DND-41 (cell line): ENCODE data around the gene TTN.

Experiments
- ATAC-seq: fragments of 200-7000 bp; cut with Tn5 transposase; 3 replicates; pipeline ENCODE4 v1.9.1; 2021; ENCODE audit warnings: low read depth; ENCODE audit not compliant: insufficient read depth
- DNase-seq: peaks from one replicate; pipeline ENCODE4 v3.0.0-alpha.2; 2020
- H2AFZ ChIP-seq: 2 replicates; pipeline ENCODE4 v1.6.0; 2012; ENCODE audit warnings: low read depth, low read length
- H3K27ac ChIP-seq: 2 replicates; pipeline ENCODE4 v1.5.1; 2012; ENCODE audit warnings: low read length, inconsistent platforms
- H3K27me3 ChIP-seq: fragments of 200-600 bp; sonication (generic); 2 replicates; pipeline ENCODE4 v1.6.0; 2012; ENCODE audit warnings: low read length, mild to moderate bottlenecking, inconsistent platforms; ENCODE audit not compliant: insufficient read depth, poor library complexity
- H3K36me3 ChIP-seq: 2 replicates; pipeline ENCODE4 v1.5.1; 2012; ENCODE audit warnings: low read length, inconsistent platforms; ENCODE audit not compliant: insufficient read depth
- H3K4me1 ChIP-seq: 2 replicates; pipeline ENCODE4 v1.5.1; 2012; ENCODE audit warnings: mild to moderate bottlenecking, low read length; ENCODE audit not compliant: insufficient read depth
- H3K4me2 ChIP-seq: 2 replicates; pipeline ENCODE4 v1.6.0; 2012; ENCODE audit warnings: mild to moderate bottlenecking, moderate library complexity, low read length, inconsistent platforms; ENCODE audit not compliant: insufficient read depth
- H3K4me3 ChIP-seq, 2 experiments: fragments of 200-600 bp in 1 of 2; shearing (Covaris generic) in 1 of 2; 2 replicates each; pipeline ENCODE4 v1.5.1; 2012 to 2016; ENCODE audit warnings: inconsistent platforms in 2 of 2, low read length in 2 of 2, mild to moderate bottlenecking in 2 of 2, low read depth in 1 of 2, moderate library complexity in 1 of 2
- H3K79me2 ChIP-seq: 2 replicates; pipeline ENCODE4 v1.6.0; 2012; ENCODE audit warnings: low read length, inconsistent platforms; ENCODE audit not compliant: insufficient read depth
- H3K9ac ChIP-seq: 2 replicates; pipeline ENCODE4 v1.6.0; 2012; ENCODE audit warnings: low read depth, mild to moderate bottlenecking, inconsistent platforms, low read length, moderate library complexity
- H3K9me3 ChIP-seq: 2 replicates; pipeline ENCODE4 v1.5.1; 2012; ENCODE audit warnings: low read length, moderate library complexity, mild to moderate bottlenecking, inconsistent platforms; ENCODE audit not compliant: insufficient read depth, severe bottlenecking
- H4K20me1 ChIP-seq: 2 replicates; pipeline ENCODE4 v1.6.0; 2012; ENCODE audit warnings: low read length; ENCODE audit not compliant: insufficient read depth
- CTCF ChIP-seq: IDR thresholded peaks from 2 replicates; pipeline ENCODE4 v1.5.1; 2012; ENCODE audit warnings: borderline replicate concordance, low read length, moderate library complexity, mild to moderate bottlenecking; ENCODE audit not compliant: poor library complexity, severe bottlenecking; ENCODE audit errors: extremely low read depth
- EZH2 ChIP-seq: IDR thresholded peaks from 3 replicates; pipeline ENCODE4 v1.6.1; 2012; ENCODE audit warnings: borderline replicate concordance, low read depth, mild to moderate bottlenecking, moderate library complexity, low read length, inconsistent platforms; ENCODE audit not compliant: severe bottlenecking

Gene TTN

GRCh38 chr2:178827739-178828485 lies 20.7 kb upstream of the TTN start:
- DNase-seq (no peak), ATAC-seq (no peak)
- no peak overlapping the region for H3K4me2 ChIP-seq
- H3K27me3 ChIP-seq: no peaks in the 10 kb centered on the region
- no peaks in the 10 kb centered on the region for H3K79me2 ChIP-seq
- no peak overlapping the region for H3K27ac ChIP-seq
- no peaks in the 10 kb centered on the region for H3K9me3 ChIP-seq
- no peaks in the 10 kb centered on the region for H4K20me1 ChIP-seq
- no peak overlapping the region for H3K9ac ChIP-seq
- H3K36me3 ChIP-seq: no peaks in the 10 kb centered on the region
- H3K4me1 ChIP-seq: no peaks in the 10 kb centered on the region
- no peak overlapping the region for H3K4me3 ChIP-seq
- no peak overlapping the region for H2AFZ ChIP-seq
- no peak for TF ChIP-seq EZH2
- TF ChIP-seq CTCF: no peak

- no peaks in the 10 kb centered on the region for H3K4me1 ChIP-seq
- no peak for TF ChIP-seq EZH2
- TF ChIP-seq CTCF: no peak
- H3K27me3 ChIP-seq: no peaks in the 10 kb centered on the region
- no peak overlapping the region for H3K9ac ChIP-seq
- ATAC-seq (no peak), DNase-seq (no peak)
- H3K9me3 ChIP-seq: no peaks in the 10 kb centered on the region
- no peaks in the 10 kb centered on the region for H3K79me2 ChIP-seq
- no peak overlapping the region for H3K4me3 ChIP-seq
- H3K36me3 ChIP-seq: no peaks in the 10 kb centered on the region
- H3K4me2 ChIP-seq: no peak overlapping the region
- no peak overlapping the region for H2AFZ ChIP-seq
- H3K27ac ChIP-seq: no peak overlapping the region
- no peaks in the 10 kb centered on the region for H4K20me1 ChIP-seq
Observed at GRCh38 chr2:178827111-178827510, 19.9 kb upstream of the TTN start.

GRCh38 chr2:178825183-178825582 lies 18.0 kb upstream of the TTN start:
- H3K36me3 ChIP-seq: no peaks in the 10 kb centered on the region
- H3K79me2 ChIP-seq: no peaks in the 10 kb centered on the region
- TF ChIP-seq CTCF: no peak
- no peak for TF ChIP-seq EZH2
- H3K9me3 ChIP-seq: no peaks in the 10 kb centered on the region
- no peaks in the 10 kb centered on the region for H3K4me1 ChIP-seq
- H3K9ac ChIP-seq: no peak overlapping the region
- H3K4me2 ChIP-seq: no peak overlapping the region
- H3K27me3 ChIP-seq: no peaks in the 10 kb centered on the region
- no peaks in the 10 kb centered on the region for H4K20me1 ChIP-seq
- no peak overlapping the region for H3K4me3 ChIP-seq
- H3K27ac ChIP-seq: no peak overlapping the region
- ATAC-seq: no peak
- DNase-seq: no peak
- H2AFZ ChIP-seq: no peak overlapping the region
